ENCODE data around the gene ACADS.

The ACADS gene

DNA sequence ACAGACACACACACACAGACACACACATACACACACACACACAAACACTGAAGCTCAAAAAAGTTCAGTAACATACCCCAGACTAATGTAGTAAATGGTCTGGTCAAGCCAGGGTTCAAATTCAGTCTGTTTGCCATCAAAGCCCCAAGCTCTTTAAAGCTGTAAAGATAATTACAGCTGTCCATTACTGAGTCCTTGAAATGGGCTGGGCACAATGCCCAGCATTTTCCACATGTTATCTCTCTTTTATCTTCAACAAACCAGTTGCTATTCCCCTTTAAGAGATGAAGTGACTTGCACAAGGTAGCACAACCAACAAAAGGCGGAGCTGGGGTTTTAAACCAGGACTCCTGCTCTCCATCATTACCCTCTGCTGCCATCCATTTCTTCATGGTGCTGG lies 23.0 kb upstream of the ACADS start:
- intact Hi-C loops (cut with DNase I; ENCODE audit: low total_unique reads) = no loop called here
- DNase-seq = no peak
- Histone ChIP-seq H3K27me3 (no peaks in the 10 kb centered on the region), H3K36me3 (peaks cover 7 to 64% (median 35%) of the 10 kb centered on the region in 3 donors), H3K4me1 (peaks cover 0 to 18% (median 15%) of the 10 kb centered on the region in 4 donors), H3K4me3 (no peak overlapping the region), H3K9me3 (no peaks in the 10 kb centered on the region), H3K27ac (no peak overlapping the region)
- TF ChIP-seq, protein P1, sequence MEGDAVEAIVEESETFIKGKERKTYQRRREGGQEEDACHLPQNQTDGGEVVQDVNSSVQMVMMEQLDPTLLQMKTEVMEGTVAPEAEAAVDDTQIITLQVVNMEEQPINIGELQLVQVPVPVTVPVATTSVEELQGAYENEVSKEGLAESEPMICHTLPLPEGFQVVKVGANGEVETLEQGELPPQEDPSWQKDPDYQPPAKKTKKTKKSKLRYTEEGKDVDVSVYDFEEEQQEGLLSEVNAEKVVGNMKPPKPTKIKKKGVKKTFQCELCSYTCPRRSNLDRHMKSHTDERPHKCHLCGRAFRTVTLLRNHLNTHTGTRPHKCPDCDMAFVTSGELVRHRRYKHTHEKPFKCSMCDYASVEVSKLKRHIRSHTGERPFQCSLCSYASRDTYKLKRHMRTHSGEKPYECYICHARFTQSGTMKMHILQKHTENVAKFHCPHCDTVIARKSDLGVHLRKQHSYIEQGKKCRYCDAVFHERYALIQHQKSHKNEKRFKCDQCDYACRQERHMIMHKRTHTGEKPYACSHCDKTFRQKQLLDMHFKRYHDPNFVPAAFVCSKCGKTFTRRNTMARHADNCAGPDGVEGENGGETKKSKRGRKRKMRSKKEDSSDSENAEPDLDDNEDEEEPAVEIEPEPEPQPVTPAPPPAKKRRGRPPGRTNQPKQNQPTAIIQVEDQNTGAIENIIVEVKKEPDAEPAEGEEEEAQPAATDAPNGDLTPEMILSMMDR (IDR thresholded peaks at IDR 0.05) = no peak

DNA sequence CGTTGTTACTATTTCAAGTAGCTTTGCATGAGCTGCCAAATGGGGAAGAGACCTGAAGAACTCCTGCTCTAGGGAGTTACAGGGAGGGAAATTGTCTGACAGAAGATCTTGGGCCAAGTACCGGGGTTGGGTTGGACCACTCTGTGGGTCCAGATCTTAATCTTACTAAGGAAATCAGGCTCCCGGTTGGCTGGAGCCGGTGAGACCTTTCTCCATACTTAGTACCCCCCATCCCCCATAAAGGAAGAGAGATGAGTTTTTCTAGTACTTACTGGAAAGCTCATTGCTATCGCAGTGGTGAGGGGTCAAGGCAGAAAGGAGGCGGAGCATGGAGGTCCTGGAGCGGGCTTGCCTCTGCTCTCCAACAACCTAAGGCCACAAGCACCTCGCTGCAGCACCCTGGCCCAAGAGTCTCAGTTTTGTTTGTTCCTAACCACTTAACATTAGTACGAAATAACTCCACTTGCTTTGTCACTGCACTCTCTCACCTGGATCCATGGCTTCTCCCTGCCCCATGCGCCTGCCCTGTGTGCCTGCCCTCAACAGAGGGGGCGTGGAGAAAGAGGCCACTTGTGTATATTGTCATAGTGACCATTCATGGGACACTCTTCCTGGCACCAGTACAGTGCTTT lies 22.2 kb upstream of the ACADS start:
- DNase-seq = no peak
- intact Hi-C loops (cut with DNase I; ENCODE audit: low total_unique reads) = no loop called here
- no peaks in the 10 kb centered on the region for H3K9me3 ChIP-seq
- no peak overlapping the region for H3K4me3 ChIP-seq
- peaks cover 0 to 18% (median 15%) of the 10 kb centered on the region in 4 donors for H3K4me1 ChIP-seq
- no peaks in the 10 kb centered on the region for H3K27me3 ChIP-seq
- H3K27ac ChIP-seq = no peak overlapping the region
- TF ChIP-seq, protein P1 (IDR thresholded peaks at IDR 0.05) = no peak
- H3K36me3 ChIP-seq = peaks cover 4 to 56% (median 31%) of the 10 kb centered on the region in 3 donors

DNA sequence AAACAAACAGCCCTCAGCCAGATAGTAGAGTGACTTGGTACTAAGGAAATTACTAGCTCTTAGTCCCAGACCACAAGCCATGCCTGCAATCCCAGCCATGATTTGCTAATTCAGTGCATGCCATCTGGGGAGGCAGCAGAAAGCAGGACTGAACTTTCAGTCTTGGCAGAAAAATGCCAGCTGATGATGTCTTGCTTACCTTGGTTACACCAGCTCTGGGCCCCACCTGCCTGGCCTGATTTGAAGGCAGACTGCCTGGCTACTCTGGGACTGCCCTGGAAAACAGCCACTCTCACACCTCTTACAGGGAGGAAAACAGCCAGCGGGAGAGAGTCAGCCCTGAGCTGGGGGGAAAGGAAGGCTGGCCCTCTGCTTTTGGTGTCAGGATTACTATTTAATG lies 20.0 kb upstream of the ACADS start:
- TF ChIP-seq, protein P1 (IDR thresholded peaks at IDR 0.05) = no peak
- no peaks in the 10 kb centered on the region for H3K9me3 ChIP-seq
- peaks cover 0 to 17% (median 14%) of the 10 kb centered on the region in 4 donors for H3K4me1 ChIP-seq
- no peak overlapping the region for H3K4me3 ChIP-seq
- intact Hi-C loops (cut with DNase I; ENCODE audit: low total_unique reads) = no loop called here
- peaks cover 0 to 38% (median 24%) of the 10 kb centered on the region in 3 donors for H3K36me3 ChIP-seq
- H3K27ac ChIP-seq = no peak overlapping the region
- no peaks in the 10 kb centered on the region for H3K27me3 ChIP-seq
- no peak for DNase-seq

DNA sequence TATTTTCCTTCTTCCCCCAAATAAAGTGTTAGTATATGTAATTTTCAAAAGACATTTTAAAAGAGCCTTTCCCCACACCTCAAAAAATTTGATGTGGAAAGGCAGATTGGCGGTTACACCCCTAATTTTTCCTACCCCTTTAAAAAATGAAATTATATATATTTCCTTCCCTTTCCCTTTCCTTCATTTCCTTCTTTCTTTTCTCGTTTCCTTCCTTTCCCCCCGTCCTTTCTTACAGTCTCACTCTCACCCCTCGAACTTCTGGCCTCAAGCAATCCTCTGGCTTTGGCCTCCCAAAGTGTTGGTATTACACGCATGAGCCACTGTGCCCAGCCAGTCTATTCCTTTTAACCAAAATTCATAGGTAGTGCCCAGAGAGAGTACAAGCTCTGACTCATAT lies 19.6 kb upstream of the ACADS start:
- H3K9me3 ChIP-seq = no peaks in the 10 kb centered on the region
- no peak overlapping the region for H3K4me3 ChIP-seq
- no peak overlapping the region for H3K27ac ChIP-seq
- no peaks in the 10 kb centered on the region for H3K27me3 ChIP-seq
- H3K4me1 ChIP-seq = peaks cover 0 to 16% (median 12%) of the 10 kb centered on the region in 4 donors
- H3K36me3 ChIP-seq = peaks cover 0 to 34% (median 20%) of the 10 kb centered on the region in 3 donors
- TF ChIP-seq, protein P1 (IDR thresholded peaks at IDR 0.05) = no peak
- no peak for DNase-seq
- intact Hi-C loops (cut with DNase I; ENCODE audit: low total_unique reads) = no loop called here

DNA sequence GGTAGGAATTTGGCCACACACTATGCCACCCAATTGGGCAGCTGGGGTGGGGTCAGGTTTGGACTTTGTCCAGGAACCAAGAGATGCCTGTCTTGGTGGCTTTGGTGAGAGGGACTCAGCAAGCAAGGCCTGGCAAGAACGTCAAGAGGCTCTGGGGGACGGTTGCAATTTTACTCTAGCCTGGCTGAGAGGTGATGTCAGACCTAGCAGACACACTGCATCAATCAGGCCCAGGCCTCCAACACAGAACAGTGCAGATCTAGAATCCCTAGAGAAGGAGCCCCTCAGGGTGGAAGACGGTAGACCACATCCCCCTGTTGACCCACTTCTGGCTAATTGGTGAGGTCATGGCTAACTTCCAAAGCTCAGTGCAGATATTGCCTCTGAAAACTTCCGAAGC lies 17.0 kb upstream of the ACADS start:
- TF ChIP-seq, protein P1 (IDR thresholded peaks at IDR 0.05) = no peak
- peaks cover 0 to 13% (median 4%) of the 10 kb centered on the region in 3 donors for H3K36me3 ChIP-seq
- H3K27me3 ChIP-seq = no peaks in the 10 kb centered on the region
- peaks cover 0 to 20% (median 15%) of the 10 kb centered on the region in 4 donors for H3K4me1 ChIP-seq
- H3K27ac ChIP-seq = no peak overlapping the region
- no peak overlapping the region for H3K4me3 ChIP-seq
- H3K9me3 ChIP-seq = no peaks in the 10 kb centered on the region
- intact Hi-C loops (cut with DNase I; ENCODE audit: low total_unique reads) = no loop called here
- DNase-seq = no peak

All from tibial artery (tissue), 4 donors.